Nucleus accumbens (tissue), 56 donors: ENCODE data around the gene SMIM9.
"Not testable (repeated sequence)": the region's sequence is repeated elsewhere in the genome, so short reads cannot be mapped to it uniquely, and the experiment has no call there.

Source experiments
- DNase-seq, 56 donors: peaks; one replicate each; lab custom pipeline; 2025; lab: John Stamatoyannopoulos, UW

Gene SMIM9

GRCh38 chrX:154816326-154816898 lies 18.1 kb downstream of the SMIM9 start:
- DNase-seq, result not testable (repeated sequence)

- DNase-seq, result no peak
Observed at GRCh38 chrX:154815274-154815818, 19.1 kb downstream of the SMIM9 start.

- DNase-seq, result no peak
Observed at GRCh38 chrX:154813801-154814200, 20.7 kb downstream of the SMIM9 start.

GRCh38 chrX:154812341-154813101 lies 21.9 kb downstream of the SMIM9 start:
- DNase-seq, result no peak

GRCh38 chrX:154809939-154810665 lies 24.4 kb downstream of the SMIM9 start:
- no peak for DNase-seq

- DNase-seq, result no peak
Observed at GRCh38 chrX:154806837-154807501, 27.5 kb downstream of the SMIM9 start.

- no peak for DNase-seq
Observed at GRCh38 chrX:154805696-154806091, 28.8 kb downstream of the SMIM9 start.

GRCh38 chrX:154804957-154805695 lies 29.3 kb downstream of the SMIM9 start, which contains the start of gene MPP1:
Gene MPP1 (minus strand): TSS chrX:154805485. CDS start chrX:154805373, 112 bp downstream.
- DNase-seq, result peak in 55 of 56 donors; percentile 4 to 76 (median 48)

- no peak for DNase-seq
Observed at GRCh38 chrX:154804261-154804956, 30.1 kb downstream of the SMIM9 start.

- DNase-seq, result no peak
Observed at GRCh38 chrX:154802947-154803346, 31.5 kb downstream of the SMIM9 start.

GRCh38 chrX:154800478-154801210 lies 33.8 kb downstream of the SMIM9 start:
- no peak for DNase-seq

GRCh38 chrX:154799556-154800348 lies 34.7 kb downstream of the SMIM9 start:
- DNase-seq, result no peak

GRCh38 chrX:154797006-154797405 lies 37.5 kb downstream of the SMIM9 start:
- DNase-seq, result no peak

- no peak for DNase-seq
Observed at GRCh38 chrX:154795016-154795415, 39.4 kb downstream of the SMIM9 start.

- no peak for DNase-seq
Observed at GRCh38 chrX:154793084-154793795, 41.2 kb downstream of the SMIM9 start.

GRCh38 chrX:154791939-154792338 lies 42.5 kb downstream of the SMIM9 start:
- DNase-seq, result no peak

- DNase-seq, result no peak
Observed at GRCh38 chrX:154791467-154791866, 43.0 kb downstream of the SMIM9 start.
